Fibroblast of lung (primary cell): Measurements from ENCODE around the gene MMP25.

ENCODE experiments used
- EZH2 ChIP-seq: IDR thresholded peaks from 2 replicates; pipeline ENCODE4 v1.5.1; 2012; ENCODE audit warnings: low read length, control low read depth, mild to moderate bottlenecking; ENCODE audit errors: missing control alignments
- TF ChIP-seq, protein P1 (sequence below), 2 donors: IDR thresholded peaks in 1 of 2; conservative IDR thresholded peaks in 1 of 2; 1 replicate in 1 of 2; 2 replicates in 1 of 2; pipeline ENCODE4 v1.5.1; 2011 to 2012; ENCODE audit warnings: low read length in 2 of 2, control low read depth in 1 of 2, inconsistent platforms in 1 of 2, low read depth in 1 of 2, mild to moderate bottlenecking in 1 of 2

GRCh38 chr16:3035289-3035971 is 10.9 kb upstream of the MMP25 start:
- TF ChIP-seq, protein P1, sequence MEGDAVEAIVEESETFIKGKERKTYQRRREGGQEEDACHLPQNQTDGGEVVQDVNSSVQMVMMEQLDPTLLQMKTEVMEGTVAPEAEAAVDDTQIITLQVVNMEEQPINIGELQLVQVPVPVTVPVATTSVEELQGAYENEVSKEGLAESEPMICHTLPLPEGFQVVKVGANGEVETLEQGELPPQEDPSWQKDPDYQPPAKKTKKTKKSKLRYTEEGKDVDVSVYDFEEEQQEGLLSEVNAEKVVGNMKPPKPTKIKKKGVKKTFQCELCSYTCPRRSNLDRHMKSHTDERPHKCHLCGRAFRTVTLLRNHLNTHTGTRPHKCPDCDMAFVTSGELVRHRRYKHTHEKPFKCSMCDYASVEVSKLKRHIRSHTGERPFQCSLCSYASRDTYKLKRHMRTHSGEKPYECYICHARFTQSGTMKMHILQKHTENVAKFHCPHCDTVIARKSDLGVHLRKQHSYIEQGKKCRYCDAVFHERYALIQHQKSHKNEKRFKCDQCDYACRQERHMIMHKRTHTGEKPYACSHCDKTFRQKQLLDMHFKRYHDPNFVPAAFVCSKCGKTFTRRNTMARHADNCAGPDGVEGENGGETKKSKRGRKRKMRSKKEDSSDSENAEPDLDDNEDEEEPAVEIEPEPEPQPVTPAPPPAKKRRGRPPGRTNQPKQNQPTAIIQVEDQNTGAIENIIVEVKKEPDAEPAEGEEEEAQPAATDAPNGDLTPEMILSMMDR (conservative IDR thresholded peaks at IDR 0.05 in 1 of 2, IDR thresholded peaks at IDR 0.05 in 1 of 2; ENCODE audit: low read depth in 1 of 2, low read length in 2 of 2), result no peak
- no peak for TF ChIP-seq EZH2
